Fibroblast of skin of scalp (primary cell): Measurements from ENCODE around the gene CAMKV.
A peak's percentile ranks its signal among the peaks of the same experiment; 100 is the strongest.
"Not testable (repeated sequence)": the region's sequence is repeated elsewhere in the genome, so short reads cannot be mapped to it uniquely, and the experiment has no call there.

ENCODE experiments used
- DNase-seq: peaks from one replicate; pipeline ENCODE4 v3.0.0-alpha.2; 2013

CAMKV gene

GRCh38 chr3:49845694-49846093, 24.0 kb downstream of the CAMKV start:
- DNase-seq, result no peak

DNA sequence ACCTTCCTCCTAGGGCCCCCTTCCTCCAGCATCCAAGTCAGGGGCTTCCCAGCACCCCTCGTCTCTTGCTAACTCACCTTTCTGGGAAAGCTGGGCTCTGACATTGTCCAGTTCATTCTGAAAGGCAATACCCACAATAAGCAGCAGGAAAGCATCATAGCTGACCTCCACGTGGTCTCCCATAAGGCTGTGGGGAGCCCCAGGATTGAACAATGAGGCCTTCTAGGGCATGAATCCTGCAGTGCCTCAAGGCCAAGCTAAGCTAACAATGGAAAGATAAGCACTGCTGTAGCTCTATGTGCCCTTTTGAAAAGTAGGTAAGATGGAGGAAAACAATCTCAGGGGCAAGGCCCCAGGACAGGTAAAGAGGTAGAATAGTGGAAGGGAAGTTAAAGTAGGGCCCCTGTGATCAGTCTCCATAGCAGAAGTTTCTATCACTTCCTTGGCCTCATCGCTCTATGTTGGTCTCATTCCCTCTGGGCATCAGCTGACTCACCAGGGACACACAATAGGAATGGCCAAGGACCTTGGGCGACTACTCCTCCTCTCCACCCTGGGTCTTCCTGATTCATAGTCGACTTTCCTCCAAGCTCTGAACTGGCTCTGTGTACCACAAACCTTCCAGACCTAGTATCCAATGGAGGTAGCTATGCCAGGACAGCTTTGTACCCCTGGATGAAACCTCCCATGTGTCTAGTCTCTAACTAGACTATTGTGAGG, 25.1 kb downstream of the CAMKV start:
- no peak for DNase-seq

DNA sequence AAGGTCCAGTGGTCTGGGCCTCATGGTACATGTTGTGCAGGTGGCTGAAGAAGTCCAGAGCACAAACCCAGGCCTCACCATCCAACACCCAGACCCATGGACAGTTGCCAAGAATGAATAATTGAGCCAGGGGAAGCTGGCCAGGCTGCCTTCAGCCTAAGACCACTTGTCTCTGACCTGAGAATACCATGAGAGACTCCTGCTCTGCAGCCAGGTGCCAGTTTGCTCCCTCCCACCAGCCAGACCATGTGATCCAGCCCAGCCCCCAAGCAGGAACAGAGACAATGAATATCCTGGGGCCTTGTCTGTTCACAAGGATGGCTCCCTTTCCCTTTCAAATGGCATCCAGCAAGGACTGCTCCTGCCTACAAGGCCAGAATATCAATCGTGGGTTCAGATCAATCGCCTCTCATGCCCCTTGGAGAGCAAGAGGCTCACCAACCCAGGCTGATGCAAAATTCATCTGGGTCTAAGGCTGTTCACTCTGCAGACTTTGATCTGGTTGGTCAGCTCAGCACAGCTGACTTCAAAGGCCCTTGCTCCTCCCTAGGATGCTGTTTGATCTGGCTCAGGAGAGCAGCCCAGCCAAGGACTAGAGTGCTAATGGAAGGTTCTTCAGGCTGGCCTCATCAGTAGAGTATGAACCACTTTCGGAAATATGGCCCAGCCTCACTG, 26.7 kb downstream of the CAMKV start:
- DNase-seq, result no peak

- DNase-seq, result no peak
Measured at GRCh38 chr3:49841806-49842205, 27.9 kb downstream of the CAMKV start.

- DNase-seq, result peak; percentile 7
Measured at GRCh38 chr3:49841126-49841696, 28.5 kb downstream of the CAMKV start.

DNA sequence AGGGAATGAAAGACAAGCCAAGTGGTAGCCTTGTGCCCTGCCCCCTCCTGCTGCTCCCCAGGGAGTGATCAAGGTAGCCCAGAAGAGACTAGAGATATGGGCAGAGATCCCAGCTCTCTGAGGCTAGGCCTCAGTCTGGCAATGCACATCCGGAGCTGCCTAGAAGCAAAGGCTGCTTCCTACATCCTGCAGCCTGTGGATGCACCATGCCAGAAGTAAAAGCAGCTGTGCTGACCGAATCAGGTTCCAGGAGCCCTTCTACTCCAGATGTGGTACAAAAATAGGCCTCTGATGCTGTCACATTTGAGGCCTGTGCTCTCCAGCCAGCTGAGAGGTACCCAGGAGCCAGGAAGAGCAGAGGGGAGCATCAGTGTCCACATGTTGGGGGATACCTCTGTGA, 29.3 kb downstream of the CAMKV start:
- no peak for DNase-seq

GRCh38 chr3:49839193-49839809, 30.4 kb downstream of the CAMKV start:
- peak; percentile 79 for DNase-seq

GRCh38 chr3:49831341-49831740, 38.4 kb downstream of the CAMKV start:
- DNase-seq, result no peak

DNA sequence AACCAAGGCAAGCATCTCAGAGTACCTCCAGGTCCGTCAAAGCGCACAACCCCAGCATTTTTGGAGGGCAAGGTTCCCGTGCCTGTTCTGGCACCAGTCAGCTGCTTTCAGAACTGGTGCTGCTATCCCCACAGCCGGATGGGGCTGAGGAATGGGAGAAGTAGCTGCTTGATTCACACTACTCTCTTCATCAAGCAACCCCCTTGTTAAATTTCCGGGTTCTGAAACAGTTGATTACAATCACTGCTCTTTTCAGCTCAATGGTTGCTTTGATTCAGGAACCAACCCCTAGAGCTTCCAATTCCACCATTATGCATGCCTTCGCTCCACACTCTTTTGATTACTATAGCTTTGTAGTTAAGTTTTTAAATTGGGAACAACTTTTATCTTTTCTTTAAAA, 43.7 kb downstream of the CAMKV start:
- DNase-seq, result no peak

- DNase-seq, result not testable (repeated sequence)
Measured at GRCh38 chr3:49823131-49823530, 46.6 kb downstream of the CAMKV start.

- peak; percentile 75 for DNase-seq
Measured at GRCh38 chr3:49813497-49814174, 56.1 kb downstream of the CAMKV start, which contains the start of gene UBA7. Gene UBA7 (minus strand): TSS chr3:49813953. CDS start chr3:49813787, 166 bp downstream.

DNA sequence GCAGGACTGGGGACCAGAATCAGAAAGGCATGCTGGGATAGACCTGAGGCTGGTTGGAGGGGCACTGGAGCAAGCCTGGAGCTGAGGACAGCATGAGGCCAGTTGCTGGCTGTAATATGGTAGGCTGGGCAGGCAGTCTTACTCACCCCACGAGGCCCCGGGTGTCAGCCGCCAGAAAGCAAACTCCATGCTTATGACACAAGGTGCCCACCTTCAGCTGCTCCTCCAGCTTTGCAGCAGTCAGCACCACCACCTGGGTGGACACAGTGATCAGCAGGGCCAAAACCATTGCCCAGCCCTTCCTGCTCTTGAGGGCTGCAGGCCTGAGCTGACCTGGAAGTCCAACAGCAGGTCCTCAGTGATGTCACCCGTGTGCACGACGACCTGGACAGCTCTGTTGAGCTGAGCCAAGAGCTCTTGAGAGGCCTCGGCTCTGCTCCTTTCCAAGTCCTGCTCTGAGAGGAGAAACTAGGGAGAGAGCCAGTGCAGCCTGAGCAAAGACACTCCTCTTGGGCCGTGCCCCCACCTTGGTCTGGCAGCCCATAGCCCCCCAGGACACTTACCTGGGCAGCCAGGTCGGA, 56.7 kb downstream of the CAMKV start:
- no peak for DNase-seq
